ENCODE results near the gene BCL7A. TPM values are rescaled to one million over a fixed set of nuclear protein-coding genes. Genes with fewer than 3 reads are reported as not detected.

Gene BCL7A
- total RNA-seq, 1 donor from 2014 or later, result 34.6 TPM

- no peaks in the 10 kb centered on the region for H3K27me3 Mint-ChIP-seq (ENCODE audit: low read depth)
- H3K4me3 Mint-ChIP-seq, result no peak overlapping the region
- no peak for DNase-seq (ENCODE audit: low spot score in 2 of 2, unreplicated experiment in 2 of 2)
- peaks cover 3% of the 10 kb centered on the region for H3K9me3 Mint-ChIP-seq
- peaks cover 5% of the 10 kb centered on the region for H3K36me3 Mint-ChIP-seq
- peaks cover under 1% of the 10 kb centered on the region for H3K4me1 Mint-ChIP-seq
- TF ChIP-seq CTCF (IDR thresholded peaks at IDR 0.05; ENCODE audit: unreplicated experiment), result no peak
- H3K27ac Mint-ChIP-seq, result no peak overlapping the region
Observed at GRCh38 chr12:121996050-121996944, 25.4 kb upstream of the BCL7A start.

- no peak for DNase-seq (ENCODE audit: low spot score in 2 of 2, unreplicated experiment in 2 of 2)
- Mint-ChIP-seq H3K27me3 (ENCODE audit: low read depth) (no peaks in the 10 kb centered on the region), H3K27ac (no peak overlapping the region), H3K4me3 (no peak overlapping the region), H3K4me1 (peaks cover 6% of the 10 kb centered on the region), H3K9me3 (peaks cover 3% of the 10 kb centered on the region), H3K36me3 (peaks cover 5% of the 10 kb centered on the region)
- no peak for TF ChIP-seq CTCF (IDR thresholded peaks at IDR 0.05; ENCODE audit: unreplicated experiment)
Observed at GRCh38 chr12:121996945-121997612, 24.6 kb upstream of the BCL7A start.

- H3K27ac Mint-ChIP-seq, result peak overlapping the region; percentile 68
- H3K4me1 Mint-ChIP-seq, result peaks cover 6% of the 10 kb centered on the region
- H3K9me3 Mint-ChIP-seq, result peaks cover 3% of the 10 kb centered on the region
- no peak for DNase-seq (ENCODE audit: low spot score in 2 of 2, unreplicated experiment in 2 of 2)
- peaks cover 5% of the 10 kb centered on the region for H3K36me3 Mint-ChIP-seq
- no peak overlapping the region for H3K4me3 Mint-ChIP-seq
- TF ChIP-seq CTCF (IDR thresholded peaks at IDR 0.05; ENCODE audit: unreplicated experiment), result no peak
- no peaks in the 10 kb centered on the region for H3K27me3 Mint-ChIP-seq (ENCODE audit: low read depth)
Observed at GRCh38 chr12:122001466-122002209, 20.0 kb upstream of the BCL7A start.

- DNase-seq (ENCODE audit: low spot score in 2 of 2, unreplicated experiment in 2 of 2), result no peak
- H3K4me3 Mint-ChIP-seq, result no peak overlapping the region
- H3K36me3 Mint-ChIP-seq, result peaks cover 5% of the 10 kb centered on the region
- no peak for TF ChIP-seq CTCF (IDR thresholded peaks at IDR 0.05; ENCODE audit: unreplicated experiment)
- H3K9me3 Mint-ChIP-seq, result peaks cover 3% of the 10 kb centered on the region
- no peaks in the 10 kb centered on the region for H3K27me3 Mint-ChIP-seq (ENCODE audit: low read depth)
- H3K4me1 Mint-ChIP-seq, result peaks cover 6% of the 10 kb centered on the region
- H3K27ac Mint-ChIP-seq, result no peak overlapping the region
Observed at GRCh38 chr12:122003651-122004611, 17.8 kb upstream of the BCL7A start.

- TF ChIP-seq CTCF (IDR thresholded peaks at IDR 0.05; ENCODE audit: unreplicated experiment), result no peak
- no peak overlapping the region for H3K4me3 Mint-ChIP-seq
- no peaks in the 10 kb centered on the region for H3K27me3 Mint-ChIP-seq (ENCODE audit: low read depth)
- peaks cover 3% of the 10 kb centered on the region for H3K36me3 Mint-ChIP-seq
- H3K4me1 Mint-ChIP-seq, result peaks cover 6% of the 10 kb centered on the region
- DNase-seq (ENCODE audit: low spot score in 2 of 2, unreplicated experiment in 2 of 2), result no peak
- no peak overlapping the region for H3K27ac Mint-ChIP-seq
- H3K9me3 Mint-ChIP-seq, result peaks cover under 1% of the 10 kb centered on the region
Observed at GRCh38 chr12:122004633-122005071, 17.0 kb upstream of the BCL7A start.

Data from mesothelial cell of epicardium (in vitro differentiated cells).